Suprapubic skin (tissue), 4 donors: ENCODE data around the gene GRIA1. TPM values are rescaled to one million over a fixed set of nuclear protein-coding genes. Genes with fewer than 3 reads are reported as not detected.

Experiments
- DNase-seq, 2 donors: peaks; one replicate each; pipeline ENCODE4 v3.0.0-alpha.2; 2019; ENCODE audit warnings: low spot score in 2 of 2
- H3K27ac ChIP-seq: fragments of 200-600 bp; sonication (generic); one replicate; pipeline ENCODE4 v1.5.1; 2019
- H3K27me3 ChIP-seq: fragments of 200-600 bp; sonication (generic); one replicate; pipeline ENCODE4 v1.5.1; 2019
- H3K36me3 ChIP-seq: fragments of 200-600 bp; sonication (generic); one replicate; pipeline ENCODE4 v1.5.1; 2019
- H3K4me1 ChIP-seq: fragments of 200-600 bp; sonication (generic); one replicate; pipeline ENCODE4 v1.5.1; 2019
- H3K4me3 ChIP-seq: fragments of 200-600 bp; sonication (generic); one replicate; pipeline ENCODE4 v1.5.1; 2019; ENCODE audit warnings: mild to moderate bottlenecking
- H3K9me3 ChIP-seq: fragments of 200-600 bp; sonication (generic); one replicate; pipeline ENCODE4 v1.5.1; 2019
- EP300 ChIP-seq: sonication (generic); formaldehyde crosslinking; IDR thresholded peaks from one replicate; pipeline ENCODE4 v1.6.1; 2017; ENCODE audit warnings: antibody characterized with exemption
- POLR2A ChIP-seq, 2 donors: fragments of 450-650 bp; IDR thresholded peaks; one replicate each; pipeline ENCODE4 v1.6.1; 2017; ENCODE audit warnings: antibody characterized with exemption in 2 of 2, mild to moderate bottlenecking in 2 of 2, moderate library complexity in 2 of 2
- POLR2AphosphoS5 ChIP-seq, 3 donors: sonication (generic); formaldehyde crosslinking; IDR thresholded peaks; one replicate each; pipeline ENCODE4 v1.6.1; 2017; ENCODE audit warnings: antibody characterized with exemption in 3 of 3
- WGBS: methylation state at CpG from one replicate; pipeline ENCODE4 v1.1.5; 2018; 5-methylcytosine and 5-hydroxymethylcytosine counted together
- total RNA-seq, 4 donors: library from RNA; depleted of rRNA; stranded (reverse); fragments of >200 nt; gene quantifications; one replicate each; pipeline ENCODE4 v1.1.0, GENCODE V29; 2016
- TF ChIP-seq, protein P1 (sequence below), 2 donors: fragments of 200-600 bp in 1 of 2; fragments of 450-650 bp in 1 of 2; sonication (generic) in 1 of 2; IDR thresholded peaks; one replicate each; pipeline ENCODE4 v1.5.1; 2016 to 2019; ENCODE audit warnings: antibody characterized with exemption in 2 of 2, mild to moderate bottlenecking in 1 of 2, moderate library complexity in 1 of 2

The GRIA1 gene
- total RNA-seq, 4 donors from 2014 or later = 0.21 to 0.62 (median 0.38) TPM; not detected in 1

DNA sequence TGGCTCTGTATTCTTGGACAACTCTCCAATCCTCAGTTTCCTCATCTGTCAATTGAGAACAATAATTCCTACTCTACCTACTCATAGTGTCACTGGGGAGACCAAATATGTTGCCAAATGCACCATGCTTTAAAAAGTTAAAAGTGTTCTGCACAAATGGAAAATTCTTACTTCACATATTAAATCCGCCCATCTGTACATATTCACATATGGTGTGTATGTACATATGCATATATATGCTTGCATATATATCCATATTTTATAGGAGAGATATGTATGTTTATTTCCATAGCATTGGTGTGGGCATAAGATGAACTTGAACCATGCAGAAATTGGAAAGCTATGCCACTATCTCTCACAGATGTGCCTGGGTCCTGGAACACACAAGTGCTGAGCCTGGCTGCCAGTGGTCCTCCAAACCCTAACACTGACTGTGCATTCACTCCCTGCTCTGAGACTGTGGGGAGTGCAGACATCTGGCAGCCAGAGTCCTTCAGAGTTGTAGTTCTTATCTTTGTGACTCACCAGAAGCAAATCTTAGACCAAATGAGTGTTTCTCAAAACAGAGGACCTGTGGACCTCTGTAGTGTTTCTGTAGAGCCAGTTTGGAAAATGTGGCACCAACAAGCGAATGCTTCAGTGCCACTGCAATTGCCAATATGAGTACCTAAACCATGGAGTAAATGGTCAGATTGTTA lies 168.7 kb downstream of the GRIA1 start:
- H3K27ac ChIP-seq = no peak overlapping the region
- no peak for DNase-seq
- TF ChIP-seq POLR2A (IDR thresholded peaks at IDR 0.05) (no peak), POLR2AphosphoS5 (IDR thresholded peaks at IDR 0.05) (no peak), EP300 (no peak)
- TF ChIP-seq, protein P1, sequence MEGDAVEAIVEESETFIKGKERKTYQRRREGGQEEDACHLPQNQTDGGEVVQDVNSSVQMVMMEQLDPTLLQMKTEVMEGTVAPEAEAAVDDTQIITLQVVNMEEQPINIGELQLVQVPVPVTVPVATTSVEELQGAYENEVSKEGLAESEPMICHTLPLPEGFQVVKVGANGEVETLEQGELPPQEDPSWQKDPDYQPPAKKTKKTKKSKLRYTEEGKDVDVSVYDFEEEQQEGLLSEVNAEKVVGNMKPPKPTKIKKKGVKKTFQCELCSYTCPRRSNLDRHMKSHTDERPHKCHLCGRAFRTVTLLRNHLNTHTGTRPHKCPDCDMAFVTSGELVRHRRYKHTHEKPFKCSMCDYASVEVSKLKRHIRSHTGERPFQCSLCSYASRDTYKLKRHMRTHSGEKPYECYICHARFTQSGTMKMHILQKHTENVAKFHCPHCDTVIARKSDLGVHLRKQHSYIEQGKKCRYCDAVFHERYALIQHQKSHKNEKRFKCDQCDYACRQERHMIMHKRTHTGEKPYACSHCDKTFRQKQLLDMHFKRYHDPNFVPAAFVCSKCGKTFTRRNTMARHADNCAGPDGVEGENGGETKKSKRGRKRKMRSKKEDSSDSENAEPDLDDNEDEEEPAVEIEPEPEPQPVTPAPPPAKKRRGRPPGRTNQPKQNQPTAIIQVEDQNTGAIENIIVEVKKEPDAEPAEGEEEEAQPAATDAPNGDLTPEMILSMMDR (IDR thresholded peaks at IDR 0.05) = no peak
- H3K4me1 ChIP-seq = no peaks in the 10 kb centered on the region
- no peaks in the 10 kb centered on the region for H3K27me3 ChIP-seq
- WGBS = 74% methylated on average over 2 of the region's 2 CpGs
- no peaks in the 10 kb centered on the region for H3K36me3 ChIP-seq
- H3K9me3 ChIP-seq = no peaks in the 10 kb centered on the region
- no peak overlapping the region for H3K4me3 ChIP-seq

DNA sequence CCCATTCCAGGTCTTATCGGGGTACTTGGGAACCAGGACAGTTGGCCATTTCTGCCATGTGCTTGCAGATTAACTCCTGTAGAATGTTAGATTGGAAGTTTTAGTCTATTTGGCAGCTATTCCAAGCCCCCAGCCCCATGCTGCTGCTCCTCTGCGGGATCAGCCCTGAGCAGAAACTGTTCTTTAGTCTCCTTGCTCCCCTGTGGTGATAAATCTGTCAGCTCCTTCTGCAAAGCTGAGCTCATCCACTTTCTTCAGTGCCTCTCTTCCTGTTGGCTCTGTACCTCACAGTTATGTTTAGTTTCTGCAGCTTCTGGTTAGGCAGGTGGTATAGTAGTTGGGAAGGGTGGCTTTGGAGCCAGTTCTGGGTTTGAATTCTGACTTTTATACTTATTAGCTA lies 170.4 kb downstream of the GRIA1 start:
- Histone ChIP-seq H3K4me1 (no peaks in the 10 kb centered on the region), H3K27me3 (no peaks in the 10 kb centered on the region), H3K4me3 (no peak overlapping the region), H3K36me3 (no peaks in the 10 kb centered on the region), H3K9me3 (no peaks in the 10 kb centered on the region), H3K27ac (no peak overlapping the region)
- 63% methylated on average over 2 of the region's 2 CpGs for WGBS
- TF ChIP-seq POLR2AphosphoS5 (IDR thresholded peaks at IDR 0.05) (no peak), POLR2A (IDR thresholded peaks at IDR 0.05) (no peak)
- TF ChIP-seq, protein P1 (IDR thresholded peaks at IDR 0.05) = no peak
- DNase-seq = no peak

DNA sequence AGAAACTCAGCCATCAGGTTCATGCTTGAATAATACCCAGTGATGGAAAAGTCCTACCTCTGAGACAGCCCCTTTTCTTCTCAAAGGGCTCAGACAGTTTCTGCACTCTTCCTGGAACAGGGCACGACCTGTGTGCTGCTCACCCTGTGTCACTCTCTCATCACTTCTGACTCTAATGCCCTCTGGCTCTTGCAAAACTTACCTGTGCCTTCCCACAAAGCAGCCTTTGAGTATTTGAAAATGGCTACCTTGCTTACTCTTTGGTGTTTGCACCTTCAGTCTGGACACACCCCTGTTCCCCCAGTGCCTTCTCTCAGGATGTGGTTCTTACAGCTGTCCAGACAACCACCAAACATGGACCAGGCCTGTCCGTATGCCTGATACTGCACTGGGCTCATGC lies 171.4 kb downstream of the GRIA1 start:
- TF ChIP-seq POLR2A (IDR thresholded peaks at IDR 0.05) = no peak
- no peak for TF ChIP-seq EP300
- TF ChIP-seq POLR2AphosphoS5 (IDR thresholded peaks at IDR 0.05) = no peak
- Histone ChIP-seq H3K4me3 (no peak overlapping the region), H3K27me3 (no peaks in the 10 kb centered on the region), H3K36me3 (no peaks in the 10 kb centered on the region), H3K27ac (no peak overlapping the region), H3K9me3 (no peaks in the 10 kb centered on the region), H3K4me1 (no peaks in the 10 kb centered on the region)
- WGBS = 85% methylated on average over 2 of the region's 2 CpGs
- no peak for DNase-seq

DNA sequence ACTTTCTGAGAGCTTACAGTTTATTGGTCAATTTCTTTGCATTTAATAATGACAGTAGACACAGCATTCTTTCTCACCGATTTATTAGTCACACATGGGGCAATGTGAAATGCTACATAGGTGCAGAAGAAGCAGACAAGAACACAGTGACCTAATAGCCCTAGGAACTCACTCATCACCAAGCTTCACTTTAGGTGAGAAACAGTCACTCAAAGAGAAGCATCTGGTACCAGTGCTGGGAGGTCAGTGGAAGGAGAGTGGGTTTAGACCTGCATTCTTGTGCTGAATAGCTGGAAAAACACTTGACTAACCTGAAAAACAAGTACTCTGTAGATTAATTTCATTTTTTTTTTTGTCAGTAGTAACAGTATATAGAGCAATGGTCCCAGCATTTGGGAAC lies 179.6 kb downstream of the GRIA1 start:
- no peak for DNase-seq
- Histone ChIP-seq H3K27ac (no peak overlapping the region), H3K9me3 (no peaks in the 10 kb centered on the region), H3K27me3 (no peaks in the 10 kb centered on the region), H3K36me3 (no peaks in the 10 kb centered on the region), H3K4me1 (no peaks in the 10 kb centered on the region), H3K4me3 (no peak overlapping the region)
- TF ChIP-seq POLR2A (IDR thresholded peaks at IDR 0.05) = no peak
- TF ChIP-seq, protein P1 (IDR thresholded peaks at IDR 0.05) = no peak
- no peak for TF ChIP-seq EP300
- no peak for TF ChIP-seq POLR2AphosphoS5 (IDR thresholded peaks at IDR 0.05)
- WGBS = 76% methylated on average over 1 of the region's 1 CpG

DNA sequence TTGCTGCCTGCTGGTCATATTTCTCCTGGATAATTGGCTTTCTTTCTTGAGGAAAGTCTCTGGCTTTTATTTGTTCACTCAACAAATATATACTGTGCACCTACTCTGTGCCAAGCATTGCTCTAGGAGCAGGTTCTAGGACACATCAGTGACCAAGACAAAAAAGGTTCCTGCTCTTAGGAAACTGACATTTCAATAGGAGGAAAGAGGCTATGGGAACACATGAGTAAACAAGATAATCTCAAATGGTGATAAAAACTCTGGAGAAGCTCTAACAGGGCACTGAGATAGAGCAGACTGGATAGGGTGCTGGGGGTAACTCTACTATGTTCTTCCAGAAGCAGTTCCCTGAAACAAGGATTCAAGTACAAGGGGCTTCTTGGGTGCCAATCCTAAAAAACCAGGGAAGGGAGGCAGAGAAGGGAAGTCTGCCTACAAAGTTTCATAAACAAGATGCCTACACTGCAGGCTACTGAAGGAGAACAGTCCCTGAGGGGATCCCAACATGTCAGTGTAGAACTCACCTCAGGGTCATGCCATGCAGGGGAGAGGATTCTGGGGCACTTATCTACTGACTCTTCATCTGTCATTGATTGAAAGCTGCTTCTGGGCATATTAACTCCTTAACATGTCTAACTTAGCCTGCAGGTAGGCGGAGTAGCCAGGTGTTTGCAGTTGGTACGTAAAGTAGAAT lies 181.3 kb downstream of the GRIA1 start:
- WGBS = 73% methylated on average over 2 of the region's 2 CpGs
- DNase-seq = no peak
- H3K27ac ChIP-seq = no peak overlapping the region
- H3K27me3 ChIP-seq = no peaks in the 10 kb centered on the region
- no peak overlapping the region for H3K4me3 ChIP-seq
- H3K4me1 ChIP-seq = no peaks in the 10 kb centered on the region
- H3K9me3 ChIP-seq = no peaks in the 10 kb centered on the region
- TF ChIP-seq POLR2A (IDR thresholded peaks at IDR 0.05) (no peak), EP300 (no peak), POLR2AphosphoS5 (IDR thresholded peaks at IDR 0.05) (no peak)
- TF ChIP-seq, protein P1 (IDR thresholded peaks at IDR 0.05) = no peak
- no peaks in the 10 kb centered on the region for H3K36me3 ChIP-seq
